C4-2B (cell line): Measurements from ENCODE around the gene DNAJC9.

Experiments
- H3K27ac ChIP-seq: fragments of 450-650 bp; 2 replicates; pipeline ENCODE4 v1.5.1; 2017
- ZFX ChIP-seq: fragments of 450-650 bp; IDR thresholded peaks from 2 replicates; pipeline ENCODE4 v1.6.1; 2017
- TF ChIP-seq, protein P1 (sequence below): fragments of 450-650 bp; conservative IDR thresholded peaks from 2 replicates; pipeline ENCODE4 v1.5.1; 2017; ENCODE audit warnings: mild to moderate bottlenecking

DNAJC9 gene

GRCh38 chr10:73234695-73235094 is 12.4 kb downstream of the DNAJC9 start:
- H3K27ac ChIP-seq, result no peak overlapping the region
- TF ChIP-seq ZFX, result no peak
- TF ChIP-seq, protein P1, sequence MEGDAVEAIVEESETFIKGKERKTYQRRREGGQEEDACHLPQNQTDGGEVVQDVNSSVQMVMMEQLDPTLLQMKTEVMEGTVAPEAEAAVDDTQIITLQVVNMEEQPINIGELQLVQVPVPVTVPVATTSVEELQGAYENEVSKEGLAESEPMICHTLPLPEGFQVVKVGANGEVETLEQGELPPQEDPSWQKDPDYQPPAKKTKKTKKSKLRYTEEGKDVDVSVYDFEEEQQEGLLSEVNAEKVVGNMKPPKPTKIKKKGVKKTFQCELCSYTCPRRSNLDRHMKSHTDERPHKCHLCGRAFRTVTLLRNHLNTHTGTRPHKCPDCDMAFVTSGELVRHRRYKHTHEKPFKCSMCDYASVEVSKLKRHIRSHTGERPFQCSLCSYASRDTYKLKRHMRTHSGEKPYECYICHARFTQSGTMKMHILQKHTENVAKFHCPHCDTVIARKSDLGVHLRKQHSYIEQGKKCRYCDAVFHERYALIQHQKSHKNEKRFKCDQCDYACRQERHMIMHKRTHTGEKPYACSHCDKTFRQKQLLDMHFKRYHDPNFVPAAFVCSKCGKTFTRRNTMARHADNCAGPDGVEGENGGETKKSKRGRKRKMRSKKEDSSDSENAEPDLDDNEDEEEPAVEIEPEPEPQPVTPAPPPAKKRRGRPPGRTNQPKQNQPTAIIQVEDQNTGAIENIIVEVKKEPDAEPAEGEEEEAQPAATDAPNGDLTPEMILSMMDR, result no peak

- TF ChIP-seq, protein P1, result no peak
- no peak for TF ChIP-seq ZFX
- H3K27ac ChIP-seq, result no peak overlapping the region
These were observed 13.2 kb downstream of the DNAJC9 start for GRCh38 chr10:73233883-73234282.

GRCh38 chr10:73232887-73233286 is 14.2 kb downstream of the DNAJC9 start:
- no peak for TF ChIP-seq ZFX
- TF ChIP-seq, protein P1, result peak; percentile 31; the same call in 1 of the 2 replicates
- H3K27ac ChIP-seq, result no peak overlapping the region

- TF ChIP-seq, protein P1, result no peak
- TF ChIP-seq ZFX, result no peak
- no peak overlapping the region for H3K27ac ChIP-seq
These were observed 17.5 kb downstream of the DNAJC9 start for GRCh38 chr10:73229567-73229966.

- no peak for TF ChIP-seq ZFX
- TF ChIP-seq, protein P1, result no peak
- H3K27ac ChIP-seq, result no peak overlapping the region
These were observed 18.8 kb downstream of the DNAJC9 start for GRCh38 chr10:73228247-73228646.

GRCh38 chr10:73226663-73227062 is 20.4 kb downstream of the DNAJC9 start:
- no peak overlapping the region for H3K27ac ChIP-seq
- no peak for TF ChIP-seq ZFX
- TF ChIP-seq, protein P1, result no peak

DNA sequence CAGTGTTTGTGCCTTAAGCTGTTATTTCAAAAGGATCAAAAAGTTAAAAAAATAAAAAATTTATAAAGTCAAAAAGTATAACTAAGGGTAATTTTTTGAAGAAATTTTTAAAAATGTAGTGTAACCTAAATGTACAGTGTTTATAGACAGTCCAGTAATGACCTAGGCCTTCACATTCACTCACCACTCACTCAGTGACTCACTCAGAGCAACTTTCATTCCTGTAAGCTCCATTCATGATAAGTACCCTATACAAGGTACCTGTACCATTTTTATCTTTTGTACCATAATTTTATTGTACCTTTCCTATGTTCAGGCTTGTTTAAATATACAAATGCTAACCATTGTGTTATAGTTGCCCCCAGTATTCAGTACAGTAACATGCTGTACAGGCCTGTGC is 21.5 kb downstream of the DNAJC9 start:
- no peak overlapping the region for H3K27ac ChIP-seq
- TF ChIP-seq ZFX, result no peak
- TF ChIP-seq, protein P1, result no peak

- TF ChIP-seq, protein P1, result no peak
- no peak for TF ChIP-seq ZFX
- H3K27ac ChIP-seq, result no peak overlapping the region
These were observed 26.1 kb downstream of the DNAJC9 start for GRCh38 chr10:73220989-73221388.
